Ammon's horn (tissue), 1 donor: ENCODE results near the gene SDK1.
"Not testable (repeated sequence)": the region's sequence is repeated elsewhere in the genome, so short reads cannot be mapped to it uniquely, and the experiment has no call there.

ENCODE experiments used
- DNase-seq: peaks from one replicate; pipeline ENCODE4 v3.0.0-alpha.2; 2016; ENCODE audit warnings: low spot score

SDK1 gene

GRCh38 chr7:3725155-3726059, 424.4 kb downstream of the SDK1 start:
- peak; percentile 11 for DNase-seq

- peak; percentile 25 for DNase-seq
Observed at GRCh38 chr7:3730276-3730675, 429.2 kb downstream of the SDK1 start.

GRCh38 chr7:3732395-3733005, 431.4 kb downstream of the SDK1 start:
- DNase-seq: peak; percentile 35

GRCh38 chr7:3733541-3734140, 432.6 kb downstream of the SDK1 start:
- DNase-seq: no peak

- DNase-seq: no peak
Observed at GRCh38 chr7:3738964-3739363, 437.9 kb downstream of the SDK1 start.

GRCh38 chr7:3739983-3740382, 438.9 kb downstream of the SDK1 start:
- DNase-seq: no peak

- DNase-seq: no peak
Observed at GRCh38 chr7:3747467-3747866, 446.4 kb downstream of the SDK1 start.

- DNase-seq: no peak
Observed at GRCh38 chr7:3748389-3748788, 447.3 kb downstream of the SDK1 start.

- no peak for DNase-seq
Observed at GRCh38 chr7:3753868-3754267, 452.8 kb downstream of the SDK1 start.

- peak; percentile 84 for DNase-seq
Observed at GRCh38 chr7:3754493-3755341, 453.7 kb downstream of the SDK1 start.

GRCh38 chr7:3755778-3756453, 454.9 kb downstream of the SDK1 start:
- not testable (repeated sequence) for DNase-seq

- DNase-seq: no peak
Observed at GRCh38 chr7:3757059-3757458, 456.0 kb downstream of the SDK1 start.

GRCh38 chr7:3760651-3761050, 459.6 kb downstream of the SDK1 start:
- no peak for DNase-seq

- no peak for DNase-seq
Observed at GRCh38 chr7:3762146-3762831, 461.2 kb downstream of the SDK1 start.

GRCh38 chr7:3767917-3768777, 467.1 kb downstream of the SDK1 start:
- no peak for DNase-seq

- no peak for DNase-seq
Observed at GRCh38 chr7:3771906-3772305, 470.9 kb downstream of the SDK1 start.

- no peak for DNase-seq
Observed at GRCh38 chr7:3778345-3778744, 477.3 kb downstream of the SDK1 start.

- DNase-seq: no peak
Observed at GRCh38 chr7:3780016-3780415, 479.0 kb downstream of the SDK1 start.

GRCh38 chr7:3780525-3780924, 479.5 kb downstream of the SDK1 start:
- DNase-seq: no peak

GRCh38 chr7:3781607-3782006, 480.6 kb downstream of the SDK1 start:
- DNase-seq: no peak
